C4-2B (cell line): Measurements from ENCODE around the gene ENO3.
A peak's percentile ranks its signal among the peaks of the same experiment; 100 is the strongest.

ENCODE experiments used
- H3K27ac ChIP-seq: fragments of 450-650 bp; 2 replicates; pipeline ENCODE4 v1.5.1; 2017
- ZFX ChIP-seq: fragments of 450-650 bp; IDR thresholded peaks from 2 replicates; pipeline ENCODE4 v1.6.1; 2017
- TF ChIP-seq, protein P1 (sequence below): fragments of 450-650 bp; conservative IDR thresholded peaks from 2 replicates; pipeline ENCODE4 v1.5.1; 2017; ENCODE audit warnings: mild to moderate bottlenecking

The ENO3 gene

DNA sequence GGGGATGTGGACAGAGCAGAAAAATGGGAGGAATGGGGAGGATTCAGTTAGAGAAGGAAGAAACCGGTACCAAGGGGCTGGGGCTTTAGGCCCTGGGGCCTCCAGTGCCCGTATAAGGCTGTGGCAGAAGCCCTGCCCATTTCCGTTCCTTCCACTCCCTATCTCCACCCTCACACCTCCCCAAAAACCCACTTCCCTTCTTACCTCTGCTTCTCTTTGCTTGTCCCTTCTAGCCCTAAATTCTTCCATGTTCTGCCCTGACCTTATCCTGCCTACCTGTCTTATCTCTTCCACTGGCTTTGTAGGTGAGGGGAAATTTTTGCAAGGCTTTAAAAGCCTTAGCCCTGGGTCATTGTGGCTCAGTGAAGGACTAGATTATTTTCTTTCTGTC, 6.8 kb upstream of the ENO3 start:
- no peak overlapping the region for H3K27ac ChIP-seq
- no peak for TF ChIP-seq ZFX
- TF ChIP-seq, protein P1, sequence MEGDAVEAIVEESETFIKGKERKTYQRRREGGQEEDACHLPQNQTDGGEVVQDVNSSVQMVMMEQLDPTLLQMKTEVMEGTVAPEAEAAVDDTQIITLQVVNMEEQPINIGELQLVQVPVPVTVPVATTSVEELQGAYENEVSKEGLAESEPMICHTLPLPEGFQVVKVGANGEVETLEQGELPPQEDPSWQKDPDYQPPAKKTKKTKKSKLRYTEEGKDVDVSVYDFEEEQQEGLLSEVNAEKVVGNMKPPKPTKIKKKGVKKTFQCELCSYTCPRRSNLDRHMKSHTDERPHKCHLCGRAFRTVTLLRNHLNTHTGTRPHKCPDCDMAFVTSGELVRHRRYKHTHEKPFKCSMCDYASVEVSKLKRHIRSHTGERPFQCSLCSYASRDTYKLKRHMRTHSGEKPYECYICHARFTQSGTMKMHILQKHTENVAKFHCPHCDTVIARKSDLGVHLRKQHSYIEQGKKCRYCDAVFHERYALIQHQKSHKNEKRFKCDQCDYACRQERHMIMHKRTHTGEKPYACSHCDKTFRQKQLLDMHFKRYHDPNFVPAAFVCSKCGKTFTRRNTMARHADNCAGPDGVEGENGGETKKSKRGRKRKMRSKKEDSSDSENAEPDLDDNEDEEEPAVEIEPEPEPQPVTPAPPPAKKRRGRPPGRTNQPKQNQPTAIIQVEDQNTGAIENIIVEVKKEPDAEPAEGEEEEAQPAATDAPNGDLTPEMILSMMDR, result no peak

DNA sequence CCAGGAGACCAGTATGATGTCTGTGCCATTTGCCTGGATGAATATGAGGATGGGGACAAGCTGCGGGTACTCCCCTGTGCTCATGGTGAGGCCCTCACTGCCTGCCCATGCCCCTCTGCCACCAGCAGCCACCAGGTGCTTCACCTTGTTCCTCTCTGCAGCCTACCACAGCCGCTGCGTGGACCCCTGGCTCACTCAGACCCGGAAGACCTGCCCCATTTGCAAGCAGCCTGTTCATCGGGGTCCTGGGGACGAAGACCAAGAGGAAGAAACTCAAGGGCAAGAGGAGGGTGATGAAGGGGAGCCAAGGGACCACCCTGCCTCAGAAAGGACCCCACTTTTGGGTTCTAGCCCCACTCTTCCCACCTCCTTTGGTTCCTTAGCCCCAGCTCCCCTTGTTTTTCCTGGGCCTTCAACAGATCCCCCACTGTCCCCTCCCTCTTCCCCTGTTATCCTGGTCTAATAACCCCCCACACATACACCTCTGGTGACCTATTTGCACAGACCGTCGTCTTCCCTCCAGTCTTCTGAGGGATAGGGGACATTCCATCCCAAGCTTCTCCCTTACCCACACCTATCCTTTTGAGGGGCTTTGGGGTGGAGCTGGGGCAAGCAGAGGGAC, 6.3 kb upstream of the ENO3 start:
- H3K27ac ChIP-seq, result no peak overlapping the region; the same call in 1 of the 2 replicates
- TF ChIP-seq, protein P1, result no peak
- TF ChIP-seq ZFX, result no peak

- peak overlapping the region; percentile 13 for H3K27ac ChIP-seq
- TF ChIP-seq, protein P1, result no peak
- TF ChIP-seq ZFX, result no peak
Measured at GRCh38 chr17:4945176-4945943, 5.6 kb upstream of the ENO3 start.

DNA sequence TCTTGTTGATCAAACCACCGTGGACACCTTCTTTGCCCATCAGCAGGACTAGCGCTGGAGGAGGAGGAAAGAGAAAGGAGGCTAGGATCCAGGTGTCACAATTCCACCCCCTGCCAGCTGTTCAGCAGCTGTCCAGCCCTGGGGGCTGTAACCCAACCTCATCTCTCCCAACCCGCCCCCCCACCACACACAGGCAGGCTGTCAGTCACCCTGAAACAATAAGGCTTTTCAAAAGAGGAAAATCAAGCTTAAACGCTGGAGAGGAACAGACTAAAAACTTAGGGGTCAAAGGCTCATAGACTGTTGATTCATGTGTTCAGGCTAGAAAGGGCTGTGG, 5.0 kb upstream of the ENO3 start:
- H3K27ac ChIP-seq, result peak overlapping the region; percentile 13
- TF ChIP-seq ZFX, result no peak
- TF ChIP-seq, protein P1, result no peak

GRCh38 chr17:4946312-4946976, 4.5 kb upstream of the ENO3 start:
- H3K27ac ChIP-seq, result peak overlapping the region; percentile 100
- TF ChIP-seq ZFX, result no peak
- TF ChIP-seq, protein P1, result no peak

- TF ChIP-seq, protein P1, result no peak
- no peak for TF ChIP-seq ZFX
- H3K27ac ChIP-seq, result peak overlapping the region; percentile 100
Measured at GRCh38 chr17:4947010-4947410, 3.9 kb upstream of the ENO3 start.
